Measurements from ENCODE around the gene AMOTL1. TPM values are rescaled to one million over a fixed set of nuclear protein-coding genes. Genes with fewer than 3 reads are reported as not detected.
A peak's percentile ranks its signal among the peaks of the same experiment; 100 is the strongest.
"Not testable (repeated sequence)": the region's sequence is repeated elsewhere in the genome, so short reads cannot be mapped to it uniquely, and the experiment has no call there.

Gene AMOTL1
- total RNA-seq, 1 experiment from 2014 or later, result 76.6 TPM

DNA sequence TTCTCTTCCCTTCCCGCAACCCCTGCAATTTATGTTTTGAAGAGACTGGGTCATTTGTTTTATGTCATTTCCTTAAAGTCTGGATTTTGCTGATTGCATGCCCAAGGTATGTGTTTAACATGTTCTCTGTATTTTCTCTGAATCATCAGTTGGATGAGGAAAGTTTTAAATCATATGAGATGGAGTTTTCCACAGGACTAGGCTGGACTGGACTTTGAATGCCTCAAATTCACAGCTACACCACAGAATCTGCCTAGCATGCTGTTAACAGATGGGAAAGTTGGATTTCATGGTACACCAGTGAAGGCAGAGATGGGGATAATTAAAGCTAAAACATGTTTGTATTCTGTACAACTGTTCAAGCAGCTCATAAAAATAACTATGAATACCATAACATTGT lies 142.6 kb downstream of the AMOTL1 start:
- no peaks in the 10 kb centered on the region for H3K4me1 Mint-ChIP-seq (ENCODE audit: insufficient read depth, unreplicated experiment)
- H3K27ac Mint-ChIP-seq (ENCODE audit: low read depth, unreplicated experiment), result no peak overlapping the region
- intact Hi-C loops (cut with micrococcal nuclease), result no loop called here

DNA sequence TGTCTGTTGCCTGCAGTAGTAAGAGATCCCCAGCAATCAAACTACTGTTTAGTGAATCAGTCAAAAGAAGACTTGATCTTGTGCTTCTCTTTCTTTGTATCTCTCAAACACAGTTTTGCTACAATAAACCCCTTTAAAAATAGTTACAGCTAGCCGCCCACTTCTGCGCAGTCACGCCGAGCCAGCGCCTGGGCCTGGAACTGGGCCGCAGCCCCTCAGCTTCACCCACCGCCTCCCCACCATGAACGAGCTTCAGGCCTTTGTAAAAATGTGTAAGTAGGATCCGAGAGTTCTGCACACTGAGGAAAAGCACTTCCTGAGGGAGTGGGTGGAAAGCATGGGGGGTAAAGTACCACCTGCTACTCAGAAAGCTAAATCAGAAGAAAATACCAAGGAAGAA lies 144.7 kb downstream of the AMOTL1 start:
- intact Hi-C loops (cut with micrococcal nuclease), result no loop called here
- H3K9me3 Mint-ChIP-seq (ENCODE audit: unreplicated experiment), result no peaks in the 10 kb centered on the region
- CTCF ChIA-PET, result interaction anchor here (0.7 to 1.5 kb wide), 3 partner anchors 10 to 32 kb away, joined by 3 to 6 read pairs (median 4); no protein-coding TSS in a partner anchor
- no peak for DNase-seq (ENCODE audit: unreplicated experiment)
- POLR2A ChIA-PET, result interaction anchor here (0.6 kb wide), 1 partner anchor 334 kb away, joined by 3 read pairs; no protein-coding TSS in a partner anchor
- no peaks in the 10 kb centered on the region for H3K36me3 Mint-ChIP-seq (ENCODE audit: insufficient read depth, unreplicated experiment)
- H3K4me3 Mint-ChIP-seq (ENCODE audit: unreplicated experiment), result no peak overlapping the region
- H3K4me1 Mint-ChIP-seq (ENCODE audit: insufficient read depth, unreplicated experiment), result no peaks in the 10 kb centered on the region
- BruUV-seq (replicated peaks), result no TSS peak
- TF ChIP-seq, protein P1, sequence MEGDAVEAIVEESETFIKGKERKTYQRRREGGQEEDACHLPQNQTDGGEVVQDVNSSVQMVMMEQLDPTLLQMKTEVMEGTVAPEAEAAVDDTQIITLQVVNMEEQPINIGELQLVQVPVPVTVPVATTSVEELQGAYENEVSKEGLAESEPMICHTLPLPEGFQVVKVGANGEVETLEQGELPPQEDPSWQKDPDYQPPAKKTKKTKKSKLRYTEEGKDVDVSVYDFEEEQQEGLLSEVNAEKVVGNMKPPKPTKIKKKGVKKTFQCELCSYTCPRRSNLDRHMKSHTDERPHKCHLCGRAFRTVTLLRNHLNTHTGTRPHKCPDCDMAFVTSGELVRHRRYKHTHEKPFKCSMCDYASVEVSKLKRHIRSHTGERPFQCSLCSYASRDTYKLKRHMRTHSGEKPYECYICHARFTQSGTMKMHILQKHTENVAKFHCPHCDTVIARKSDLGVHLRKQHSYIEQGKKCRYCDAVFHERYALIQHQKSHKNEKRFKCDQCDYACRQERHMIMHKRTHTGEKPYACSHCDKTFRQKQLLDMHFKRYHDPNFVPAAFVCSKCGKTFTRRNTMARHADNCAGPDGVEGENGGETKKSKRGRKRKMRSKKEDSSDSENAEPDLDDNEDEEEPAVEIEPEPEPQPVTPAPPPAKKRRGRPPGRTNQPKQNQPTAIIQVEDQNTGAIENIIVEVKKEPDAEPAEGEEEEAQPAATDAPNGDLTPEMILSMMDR (IDR thresholded peaks at IDR 0.05; ENCODE audit: unreplicated experiment), result no peak
- no peaks in the 10 kb centered on the region for H3K27me3 Mint-ChIP-seq (ENCODE audit: insufficient read depth, unreplicated experiment)
- no peak overlapping the region for H3K27ac Mint-ChIP-seq (ENCODE audit: low read depth, unreplicated experiment)

More for the DNA sequence above, 142.6 kb downstream of the AMOTL1 start:
- no TSS peak for BruUV-seq (replicated peaks)
- ChIA-PET CTCF (interaction anchor here (0.6 to 2.4 kb wide), 5 partner anchors 13 to 1181 kb away, joined by 3 to 13 read pairs (median 3); no protein-coding TSS in a partner anchor), POLR2A (interaction anchor here (0.7 kb wide), 1 partner anchor 62 kb away, joined by 4 read pairs; no protein-coding TSS in a partner anchor)
- Mint-ChIP-seq H3K4me3 (ENCODE audit: unreplicated experiment) (no peak overlapping the region), H3K9me3 (ENCODE audit: unreplicated experiment) (no peaks in the 10 kb centered on the region), H3K36me3 (ENCODE audit: insufficient read depth, unreplicated experiment) (no peaks in the 10 kb centered on the region), H3K27me3 (ENCODE audit: insufficient read depth, unreplicated experiment) (no peaks in the 10 kb centered on the region)
- TF ChIP-seq, protein P1 (IDR thresholded peaks at IDR 0.05; ENCODE audit: unreplicated experiment), result no peak
- DNase-seq (ENCODE audit: unreplicated experiment), result no peak

DNA sequence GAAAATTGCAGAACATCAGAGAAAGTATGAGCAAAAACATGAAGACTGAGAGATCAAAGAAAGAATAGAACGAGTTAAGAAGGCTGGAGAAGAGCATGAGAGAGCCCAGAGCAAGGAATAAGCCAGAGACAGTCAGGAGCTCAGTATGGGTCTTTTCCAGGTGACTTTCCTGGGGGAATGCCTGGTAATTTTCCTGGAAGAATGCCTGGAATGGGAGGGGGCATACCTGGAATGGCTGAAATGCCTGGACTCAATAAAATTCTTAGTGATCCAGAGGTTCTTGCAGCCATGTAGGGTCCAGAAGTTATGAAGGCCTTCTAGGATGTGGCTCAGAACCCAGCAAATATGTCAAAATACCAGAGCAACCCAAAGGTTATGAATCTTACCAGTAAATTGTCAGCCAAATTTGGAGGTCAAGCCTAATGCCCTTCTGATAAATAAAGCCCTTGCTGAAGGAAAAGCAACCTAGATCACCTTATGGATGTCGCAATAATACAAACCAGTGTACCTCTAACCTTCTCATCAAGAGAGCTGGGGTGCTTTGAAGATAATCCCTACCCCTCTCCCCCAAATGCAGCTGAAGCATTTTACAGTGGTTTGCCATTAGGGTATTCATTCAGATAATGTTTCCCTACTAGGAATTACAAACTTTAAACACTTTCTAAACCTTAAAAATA lies 145.7 kb downstream of the AMOTL1 start:
- POLR2A ChIA-PET; H3K9me3 Mint-ChIP-seq (ENCODE audit: unreplicated experiment); CTCF ChIA-PET; H3K36me3 Mint-ChIP-seq (ENCODE audit: insufficient read depth, unreplicated experiment); H3K27me3 Mint-ChIP-seq (ENCODE audit: insufficient read depth, unreplicated experiment); DNase-seq (ENCODE audit: unreplicated experiment); H3K4me1 Mint-ChIP-seq (ENCODE audit: insufficient read depth, unreplicated experiment); BruUV-seq (replicated peaks); H3K4me3 Mint-ChIP-seq (ENCODE audit: unreplicated experiment); intact Hi-C loops (cut with micrococcal nuclease): not testable (repeated sequence)
- peak overlapping the region; percentile 2 for H3K27ac Mint-ChIP-seq (ENCODE audit: low read depth, unreplicated experiment)

DNA sequence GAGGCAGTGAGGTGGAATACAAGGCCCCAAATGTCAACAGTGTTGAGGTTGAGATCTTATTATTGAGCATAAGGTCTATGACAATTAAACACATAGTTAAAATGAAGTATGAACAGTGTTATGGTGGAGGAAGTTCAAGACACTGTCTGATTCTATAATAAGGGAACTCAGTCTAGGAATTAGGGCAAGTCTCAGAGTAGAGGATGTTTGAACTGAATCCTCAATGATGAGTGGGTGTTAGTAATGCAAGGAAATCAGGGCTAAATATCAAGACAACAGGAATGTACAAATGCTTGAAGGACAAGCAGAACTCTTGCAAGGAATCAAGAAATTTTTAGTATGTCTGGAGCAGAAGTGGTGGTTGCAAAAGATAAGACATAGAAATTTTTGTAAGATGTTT lies 152.2 kb downstream of the AMOTL1 start:
- TF ChIP-seq, protein P1 (IDR thresholded peaks at IDR 0.05; ENCODE audit: unreplicated experiment), result no peak
- H3K27ac Mint-ChIP-seq (ENCODE audit: low read depth, unreplicated experiment), result no peak overlapping the region
- ChIA-PET POLR2A (no interaction called here), CTCF (no interaction called here)
- H3K27me3 Mint-ChIP-seq (ENCODE audit: insufficient read depth, unreplicated experiment), result no peaks in the 10 kb centered on the region
- no peaks in the 10 kb centered on the region for H3K9me3 Mint-ChIP-seq (ENCODE audit: unreplicated experiment)
- H3K36me3 Mint-ChIP-seq (ENCODE audit: insufficient read depth, unreplicated experiment), result no peaks in the 10 kb centered on the region
- DNase-seq (ENCODE audit: unreplicated experiment), result no peak
- intact Hi-C loops (cut with micrococcal nuclease), result no loop called here
- H3K4me1 Mint-ChIP-seq (ENCODE audit: insufficient read depth, unreplicated experiment), result no peaks in the 10 kb centered on the region
- no TSS peak for BruUV-seq (replicated peaks)
- no peak overlapping the region for H3K4me3 Mint-ChIP-seq (ENCODE audit: unreplicated experiment)

All from MCF 10A (cell line).